GM21529 (cell line): Measurements from ENCODE around the gene ZNF687.
A peak's percentile ranks its signal among the peaks of the same experiment; 100 is the strongest.
"Not testable (repeated sequence)": the region's sequence is repeated elsewhere in the genome, so short reads cannot be mapped to it uniquely, and the experiment has no call there.

Source experiments
- ATAC-seq: cut with Tn5 transposase; IDR thresholded peaks from one replicate; pipeline ENCODE4 v1.9.1; 2021; ENCODE audit not compliant: unreplicated experiment

The ZNF687 gene

GRCh38 chr1:151275341-151275740 is 6.8 kb upstream of the ZNF687 start:
- not testable (repeated sequence) for ATAC-seq

- ATAC-seq, result no peak
Observed at GRCh38 chr1:151277249-151277648, 4.8 kb upstream of the ZNF687 start.

- ATAC-seq, result peak; percentile 31
Observed at GRCh38 chr1:151281225-151281968, 702 bp upstream of the ZNF687 start.

GRCh38 chr1:151282883-151283725 is 1.0 kb downstream of the ZNF687 start:
- no peak for ATAC-seq

- no peak for ATAC-seq
Observed at GRCh38 chr1:151284013-151284577, 2.0 kb downstream of the ZNF687 start.

- no peak for ATAC-seq
Observed at GRCh38 chr1:151286619-151287340, 4.7 kb downstream of the ZNF687 start.

GRCh38 chr1:151287341-151287699 is 5.2 kb downstream of the ZNF687 start:
- ATAC-seq, result no peak

- no peak for ATAC-seq
Observed at GRCh38 chr1:151287767-151288500, 5.8 kb downstream of the ZNF687 start.

GRCh38 chr1:151288502-151288901 is 6.4 kb downstream of the ZNF687 start:
- no peak for ATAC-seq

- no peak for ATAC-seq
Observed at GRCh38 chr1:151289080-151289935, 7.2 kb downstream of the ZNF687 start.

GRCh38 chr1:151289991-151290708 is 8.1 kb downstream of the ZNF687 start:
- ATAC-seq, result no peak

GRCh38 chr1:151290709-151291303 is 8.7 kb downstream of the ZNF687 start:
- no peak for ATAC-seq

GRCh38 chr1:151292207-151293030 is 10.3 kb downstream of the ZNF687 start:
- no peak for ATAC-seq

- no peak for ATAC-seq
Observed at GRCh38 chr1:151293093-151293492, 11.0 kb downstream of the ZNF687 start.

GRCh38 chr1:151294742-151295462 is 12.8 kb downstream of the ZNF687 start:
- ATAC-seq, result no peak

- ATAC-seq, result no peak
Observed at GRCh38 chr1:151309811-151310323, 27.8 kb downstream of the ZNF687 start.

- ATAC-seq, result no peak
Observed at GRCh38 chr1:151311011-151311410, 28.9 kb downstream of the ZNF687 start.
